NT2/D1 (cell line): Measurements from ENCODE around the gene FAM107B.

ENCODE experiments used
- YY1 ChIP-seq: IDR thresholded peaks from 2 replicates; pipeline ENCODE4 v1.6.1; 2011; ENCODE audit not compliant: insufficient read length, insufficient read depth
- ZNF274 ChIP-seq: IDR thresholded peaks from 2 replicates; pipeline ENCODE4 v1.6.1; 2011; ENCODE audit warnings: mild to moderate bottlenecking, low read depth, low read length

DNA sequence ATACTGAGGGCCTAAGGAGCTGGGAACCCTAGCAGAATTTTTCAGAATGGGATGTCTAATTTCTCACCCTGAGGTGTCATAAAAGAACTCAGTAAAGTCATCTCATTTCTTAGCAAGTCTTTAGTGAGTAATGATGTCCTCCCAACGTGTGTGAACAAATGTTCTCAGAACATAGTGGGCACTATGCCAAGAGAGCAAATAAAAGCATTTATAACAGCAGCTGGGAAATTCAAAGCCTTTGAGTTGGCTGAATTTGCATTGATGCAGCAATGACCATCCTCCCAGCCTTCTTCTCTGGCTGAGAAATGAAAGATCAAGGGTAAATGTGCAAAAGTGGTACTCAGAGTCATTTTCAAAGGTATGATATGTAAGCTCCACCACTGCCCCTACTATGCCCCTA is 109.4 kb downstream of the FAM107B start:
- TF ChIP-seq YY1 (no peak), ZNF274 (no peak)
